GM23338 (cell line): ENCODE results near the gene CPB2. TPM values are rescaled to one million over a fixed set of nuclear protein-coding genes. Genes with fewer than 3 reads are reported as not detected.

ENCODE experiments used
- ATAC-seq: fragments of 200-7000 bp; cut with Tn5 transposase; 3 replicates; pipeline ENCODE4 v1.9.1; 2020
- DNase-seq: peaks from one replicate; pipeline ENCODE4 v3.0.0-alpha.2; 2015; ENCODE audit warnings: low spot score
- H2AFZ ChIP-seq: fragments of 200-600 bp; sonication (generic); 2 replicates; pipeline ENCODE4 v1.8.0; 2016; ENCODE audit warnings: antibody characterized with exemption, mild to moderate bottlenecking, moderate library complexity
- H3F3A ChIP-seq: fragments of 200-600 bp; sonication (generic); replicated peaks from 2 replicates; pipeline ENCODE4 v1.8.0; 2017; ENCODE audit warnings: antibody characterized with exemption, mixed run types, low read depth
- H3K27ac ChIP-seq: fragments of 200-600 bp; sonication (generic); 2 replicates; pipeline ENCODE4 v1.6.1; 2016; ENCODE audit warnings: low read depth
- H3K27me3 ChIP-seq: fragments of 200-600 bp; sonication (generic); 2 replicates; pipeline ENCODE4 v1.8.0; 2016; ENCODE audit warnings: mild to moderate bottlenecking, mixed run types, moderate library complexity; ENCODE audit not compliant: insufficient read depth
- H3K36me3 ChIP-seq: fragments of 200-600 bp; sonication (generic); 2 replicates; pipeline ENCODE4 v1.8.0; 2016; ENCODE audit warnings: mild to moderate bottlenecking; ENCODE audit not compliant: insufficient read depth
- H3K4me1 ChIP-seq: fragments of 200-600 bp; sonication (generic); 2 replicates; pipeline ENCODE4 v1.8.0; 2016; ENCODE audit warnings: mild to moderate bottlenecking, moderate library complexity; ENCODE audit not compliant: insufficient read depth
- H3K4me2 ChIP-seq: fragments of 200-600 bp; sonication (generic); 2 replicates; pipeline ENCODE4 v1.7.1; 2017; ENCODE audit warnings: mixed run types
- H3K4me3 ChIP-seq: fragments of 200-600 bp; sonication (generic); 2 replicates; pipeline ENCODE4 v1.6.1; 2016; ENCODE audit warnings: mixed run types
- H3K79me2 ChIP-seq: fragments of 200-600 bp; sonication (generic); replicated peaks from 2 replicates; pipeline ENCODE4 v1.8.0; 2017; ENCODE audit warnings: mild to moderate bottlenecking; ENCODE audit not compliant: insufficient read depth
- H3K9me2 ChIP-seq: fragments of 200-600 bp; sonication (generic); 2 replicates; pipeline ENCODE4 v1.8.0; 2017; ENCODE audit not compliant: insufficient read depth
- H4K20me1 ChIP-seq: fragments of 200-600 bp; sonication (generic); replicated peaks from 2 replicates; pipeline ENCODE4 v1.8.0; 2017; ENCODE audit warnings: mild to moderate bottlenecking; ENCODE audit not compliant: insufficient read depth
- H3K27ac Mint-ChIP-seq: 2 replicates; pipeline ENCODE4 v1.8.0; 2020; ENCODE audit warnings: inconsistent platforms, mild to moderate bottlenecking, moderate library complexity, mixed read lengths
- H3K27me3 Mint-ChIP-seq: 3 replicates; pipeline ENCODE4 v1.8.0; 2022; ENCODE audit warnings: low read depth, mild to moderate bottlenecking, moderate library complexity, mixed read lengths, inconsistent platforms; ENCODE audit not compliant: insufficient read depth, poor library complexity
- H3K36me3 Mint-ChIP-seq: 3 replicates; pipeline ENCODE4 v1.8.0; 2021; ENCODE audit warnings: low read depth, mild to moderate bottlenecking, inconsistent platforms, moderate library complexity, mixed read lengths
- H3K4me1 Mint-ChIP-seq: 3 replicates; pipeline ENCODE4 v1.8.0; 2020; ENCODE audit warnings: mild to moderate bottlenecking, inconsistent platforms, mixed read lengths
- H3K4me3 Mint-ChIP-seq: 3 replicates; pipeline ENCODE4 v1.8.0; 2021; ENCODE audit warnings: moderate library complexity, mild to moderate bottlenecking, inconsistent platforms, mixed read lengths
- H3K9me3 Mint-ChIP-seq: 3 replicates; pipeline ENCODE4 v1.8.0; 2020; ENCODE audit warnings: moderate library complexity, mild to moderate bottlenecking, inconsistent platforms, mixed read lengths
- CREB1 ChIP-seq: fragments of 250-450 bp; sonication (Bioruptor Pico); IDR thresholded peaks from 2 replicates; pipeline ENCODE4 v1.5.0; 2020; ENCODE audit warnings: low read depth, mild to moderate bottlenecking, moderate library complexity
- EZH2 ChIP-seq: fragments of 200-600 bp; sonication (generic); IDR thresholded peaks from one replicate; pipeline ENCODE4 v1.8.0; 2017; ENCODE audit warnings: antibody characterized with exemption, mild to moderate bottlenecking, low read depth; ENCODE audit not compliant: unreplicated experiment
- EZH2phosphoT487 ChIP-seq: fragments of 200-600 bp; sonication (generic); IDR thresholded peaks from one replicate; pipeline ENCODE4 v1.8.1; 2018; ENCODE audit warnings: antibody characterized with exemption; ENCODE audit not compliant: unreplicated experiment
- NANOG ChIP-seq: IDR thresholded peaks from 2 replicates; pipeline ENCODE4 v1.6.1; 2016; ENCODE audit warnings: antibody characterized with exemption, borderline replicate concordance
- POLR2AphosphoS5 ChIP-seq: IDR thresholded peaks from 2 replicates; pipeline ENCODE4 v1.6.1; 2016; ENCODE audit warnings: antibody characterized with exemption, low read depth
- STAT1 ChIP-seq: IDR thresholded peaks from one replicate; pipeline ENCODE4 v1.6.1; 2016; ENCODE audit warnings: antibody characterized with exemption; ENCODE audit not compliant: unreplicated experiment
- ZNF114 ChIP-seq: fragments of 250-450 bp; sonication (Bioruptor Pico); IDR thresholded peaks from 2 replicates; pipeline ENCODE4 v1.5.0; 2020; ENCODE audit warnings: mild to moderate bottlenecking, moderate library complexity
- ZNF331 ChIP-seq: fragments of 250-450 bp; sonication (Bioruptor Pico); IDR thresholded peaks from 2 replicates; pipeline ENCODE4 v1.5.0; 2020; ENCODE audit warnings: low read depth, mild to moderate bottlenecking, moderate library complexity
- polyA plus RNA-seq: library from polyadenylated mRNA; unstranded; fragments of >200 nt; fragmentation: Nextera tagmentation; extraction: Ambion mirVana; gene quantifications from 2 replicates; pipeline ENCODE4 v1.2.1, GENCODE V29; 2016
- total RNA-seq: library from RNA; depleted of rRNA; stranded (reverse); fragments of >200 nt; shearing (Covaris generic); gene quantifications from 2 replicates; pipeline ENCODE4 v1.2.3, GENCODE V29; 2014
- TF ChIP-seq, protein P1 (sequence below): IDR thresholded peaks from 2 replicates; pipeline ENCODE4 v1.6.1; 2016; ENCODE audit warnings: antibody characterized with exemption
- TF ChIP-seq, protein P2 (sequence below): IDR thresholded peaks from one replicate; pipeline ENCODE4 v1.6.1; 2018; ENCODE audit warnings: antibody characterized with exemption; ENCODE audit not compliant: unreplicated experiment
- TF ChIP-seq, protein P3 (sequence below), 2 experiments: fragments of 200-600 bp in 1 of 2; sonication (generic) in 1 of 2; conservative IDR thresholded peaks; 2 replicates each; pipeline versions ENCODE4 v1.5.1 to v1.6.1; 2016 to 2017; ENCODE audit warnings: antibody characterized with exemption in 2 of 2, low read depth in 2 of 2, mild to moderate bottlenecking in 2 of 2, moderate library complexity in 1 of 2
- TF ChIP-seq, protein P4 (sequence below): fragments of 250-450 bp; sonication (Bioruptor Pico); IDR thresholded peaks from 2 replicates; pipeline ENCODE4 v1.5.0; 2020; ENCODE audit warnings: mild to moderate bottlenecking, moderate library complexity

CPB2 gene
- total and polyA plus RNA-seq, 2 experiments from 2014 or later, result 0.47 TPM; not detected in 1

DNA sequence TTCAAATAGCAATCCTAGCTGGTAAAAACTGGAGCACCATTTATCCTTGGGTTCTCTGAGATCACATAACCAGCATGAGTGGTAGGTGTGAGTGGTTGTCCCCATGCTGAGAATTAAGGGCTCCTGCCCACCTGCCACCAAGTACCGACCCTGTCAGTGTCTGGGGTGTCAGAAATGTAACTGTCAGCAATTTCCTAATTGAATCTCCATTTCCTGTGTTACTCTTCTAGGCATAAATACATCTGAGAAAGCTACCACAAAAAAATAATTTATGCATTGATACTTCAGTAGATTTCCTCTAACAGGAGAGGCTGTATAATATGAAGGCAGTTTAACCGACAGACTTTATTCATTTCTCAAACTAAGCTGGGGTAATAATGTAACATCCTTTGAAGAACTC, 25.1 kb downstream of the CPB2 start:
- H3K36me3 Mint-ChIP-seq, result peaks cover 1% of the 10 kb centered on the region; the same call in 1 of the 3 replicates
- H3K27ac Mint-ChIP-seq, result no peak overlapping the region
- no peaks in the 10 kb centered on the region for H3K36me3 ChIP-seq
- H3K27ac ChIP-seq, result no peak overlapping the region
- TF ChIP-seq EZH2phosphoT487 (no peak), CREB1 (CRISPR knock-in tag) (no peak), EZH2 (no peak), NANOG (no peak), POLR2AphosphoS5 (no peak), ZNF114 (no peak), ZNF331 (no peak), STAT1 (no peak)
- TF ChIP-seq, protein P1, sequence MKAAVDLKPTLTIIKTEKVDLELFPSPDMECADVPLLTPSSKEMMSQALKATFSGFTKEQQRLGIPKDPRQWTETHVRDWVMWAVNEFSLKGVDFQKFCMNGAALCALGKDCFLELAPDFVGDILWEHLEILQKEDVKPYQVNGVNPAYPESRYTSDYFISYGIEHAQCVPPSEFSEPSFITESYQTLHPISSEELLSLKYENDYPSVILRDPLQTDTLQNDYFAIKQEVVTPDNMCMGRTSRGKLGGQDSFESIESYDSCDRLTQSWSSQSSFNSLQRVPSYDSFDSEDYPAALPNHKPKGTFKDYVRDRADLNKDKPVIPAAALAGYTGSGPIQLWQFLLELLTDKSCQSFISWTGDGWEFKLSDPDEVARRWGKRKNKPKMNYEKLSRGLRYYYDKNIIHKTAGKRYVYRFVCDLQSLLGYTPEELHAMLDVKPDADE, result no peak
- TF ChIP-seq, protein P2, sequence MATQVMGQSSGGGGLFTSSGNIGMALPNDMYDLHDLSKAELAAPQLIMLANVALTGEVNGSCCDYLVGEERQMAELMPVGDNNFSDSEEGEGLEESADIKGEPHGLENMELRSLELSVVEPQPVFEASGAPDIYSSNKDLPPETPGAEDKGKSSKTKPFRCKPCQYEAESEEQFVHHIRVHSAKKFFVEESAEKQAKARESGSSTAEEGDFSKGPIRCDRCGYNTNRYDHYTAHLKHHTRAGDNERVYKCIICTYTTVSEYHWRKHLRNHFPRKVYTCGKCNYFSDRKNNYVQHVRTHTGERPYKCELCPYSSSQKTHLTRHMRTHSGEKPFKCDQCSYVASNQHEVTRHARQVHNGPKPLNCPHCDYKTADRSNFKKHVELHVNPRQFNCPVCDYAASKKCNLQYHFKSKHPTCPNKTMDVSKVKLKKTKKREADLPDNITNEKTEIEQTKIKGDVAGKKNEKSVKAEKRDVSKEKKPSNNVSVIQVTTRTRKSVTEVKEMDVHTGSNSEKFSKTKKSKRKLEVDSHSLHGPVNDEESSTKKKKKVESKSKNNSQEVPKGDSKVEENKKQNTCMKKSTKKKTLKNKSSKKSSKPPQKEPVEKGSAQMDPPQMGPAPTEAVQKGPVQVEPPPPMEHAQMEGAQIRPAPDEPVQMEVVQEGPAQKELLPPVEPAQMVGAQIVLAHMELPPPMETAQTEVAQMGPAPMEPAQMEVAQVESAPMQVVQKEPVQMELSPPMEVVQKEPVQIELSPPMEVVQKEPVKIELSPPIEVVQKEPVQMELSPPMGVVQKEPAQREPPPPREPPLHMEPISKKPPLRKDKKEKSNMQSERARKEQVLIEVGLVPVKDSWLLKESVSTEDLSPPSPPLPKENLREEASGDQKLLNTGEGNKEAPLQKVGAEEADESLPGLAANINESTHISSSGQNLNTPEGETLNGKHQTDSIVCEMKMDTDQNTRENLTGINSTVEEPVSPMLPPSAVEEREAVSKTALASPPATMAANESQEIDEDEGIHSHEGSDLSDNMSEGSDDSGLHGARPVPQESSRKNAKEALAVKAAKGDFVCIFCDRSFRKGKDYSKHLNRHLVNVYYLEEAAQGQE, result no peak
- TF ChIP-seq, protein P3, sequence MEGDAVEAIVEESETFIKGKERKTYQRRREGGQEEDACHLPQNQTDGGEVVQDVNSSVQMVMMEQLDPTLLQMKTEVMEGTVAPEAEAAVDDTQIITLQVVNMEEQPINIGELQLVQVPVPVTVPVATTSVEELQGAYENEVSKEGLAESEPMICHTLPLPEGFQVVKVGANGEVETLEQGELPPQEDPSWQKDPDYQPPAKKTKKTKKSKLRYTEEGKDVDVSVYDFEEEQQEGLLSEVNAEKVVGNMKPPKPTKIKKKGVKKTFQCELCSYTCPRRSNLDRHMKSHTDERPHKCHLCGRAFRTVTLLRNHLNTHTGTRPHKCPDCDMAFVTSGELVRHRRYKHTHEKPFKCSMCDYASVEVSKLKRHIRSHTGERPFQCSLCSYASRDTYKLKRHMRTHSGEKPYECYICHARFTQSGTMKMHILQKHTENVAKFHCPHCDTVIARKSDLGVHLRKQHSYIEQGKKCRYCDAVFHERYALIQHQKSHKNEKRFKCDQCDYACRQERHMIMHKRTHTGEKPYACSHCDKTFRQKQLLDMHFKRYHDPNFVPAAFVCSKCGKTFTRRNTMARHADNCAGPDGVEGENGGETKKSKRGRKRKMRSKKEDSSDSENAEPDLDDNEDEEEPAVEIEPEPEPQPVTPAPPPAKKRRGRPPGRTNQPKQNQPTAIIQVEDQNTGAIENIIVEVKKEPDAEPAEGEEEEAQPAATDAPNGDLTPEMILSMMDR (conservative IDR thresholded peaks at IDR 0.05; ENCODE audit: low read depth in 2 of 2), result no peak
- TF ChIP-seq, protein P4, sequence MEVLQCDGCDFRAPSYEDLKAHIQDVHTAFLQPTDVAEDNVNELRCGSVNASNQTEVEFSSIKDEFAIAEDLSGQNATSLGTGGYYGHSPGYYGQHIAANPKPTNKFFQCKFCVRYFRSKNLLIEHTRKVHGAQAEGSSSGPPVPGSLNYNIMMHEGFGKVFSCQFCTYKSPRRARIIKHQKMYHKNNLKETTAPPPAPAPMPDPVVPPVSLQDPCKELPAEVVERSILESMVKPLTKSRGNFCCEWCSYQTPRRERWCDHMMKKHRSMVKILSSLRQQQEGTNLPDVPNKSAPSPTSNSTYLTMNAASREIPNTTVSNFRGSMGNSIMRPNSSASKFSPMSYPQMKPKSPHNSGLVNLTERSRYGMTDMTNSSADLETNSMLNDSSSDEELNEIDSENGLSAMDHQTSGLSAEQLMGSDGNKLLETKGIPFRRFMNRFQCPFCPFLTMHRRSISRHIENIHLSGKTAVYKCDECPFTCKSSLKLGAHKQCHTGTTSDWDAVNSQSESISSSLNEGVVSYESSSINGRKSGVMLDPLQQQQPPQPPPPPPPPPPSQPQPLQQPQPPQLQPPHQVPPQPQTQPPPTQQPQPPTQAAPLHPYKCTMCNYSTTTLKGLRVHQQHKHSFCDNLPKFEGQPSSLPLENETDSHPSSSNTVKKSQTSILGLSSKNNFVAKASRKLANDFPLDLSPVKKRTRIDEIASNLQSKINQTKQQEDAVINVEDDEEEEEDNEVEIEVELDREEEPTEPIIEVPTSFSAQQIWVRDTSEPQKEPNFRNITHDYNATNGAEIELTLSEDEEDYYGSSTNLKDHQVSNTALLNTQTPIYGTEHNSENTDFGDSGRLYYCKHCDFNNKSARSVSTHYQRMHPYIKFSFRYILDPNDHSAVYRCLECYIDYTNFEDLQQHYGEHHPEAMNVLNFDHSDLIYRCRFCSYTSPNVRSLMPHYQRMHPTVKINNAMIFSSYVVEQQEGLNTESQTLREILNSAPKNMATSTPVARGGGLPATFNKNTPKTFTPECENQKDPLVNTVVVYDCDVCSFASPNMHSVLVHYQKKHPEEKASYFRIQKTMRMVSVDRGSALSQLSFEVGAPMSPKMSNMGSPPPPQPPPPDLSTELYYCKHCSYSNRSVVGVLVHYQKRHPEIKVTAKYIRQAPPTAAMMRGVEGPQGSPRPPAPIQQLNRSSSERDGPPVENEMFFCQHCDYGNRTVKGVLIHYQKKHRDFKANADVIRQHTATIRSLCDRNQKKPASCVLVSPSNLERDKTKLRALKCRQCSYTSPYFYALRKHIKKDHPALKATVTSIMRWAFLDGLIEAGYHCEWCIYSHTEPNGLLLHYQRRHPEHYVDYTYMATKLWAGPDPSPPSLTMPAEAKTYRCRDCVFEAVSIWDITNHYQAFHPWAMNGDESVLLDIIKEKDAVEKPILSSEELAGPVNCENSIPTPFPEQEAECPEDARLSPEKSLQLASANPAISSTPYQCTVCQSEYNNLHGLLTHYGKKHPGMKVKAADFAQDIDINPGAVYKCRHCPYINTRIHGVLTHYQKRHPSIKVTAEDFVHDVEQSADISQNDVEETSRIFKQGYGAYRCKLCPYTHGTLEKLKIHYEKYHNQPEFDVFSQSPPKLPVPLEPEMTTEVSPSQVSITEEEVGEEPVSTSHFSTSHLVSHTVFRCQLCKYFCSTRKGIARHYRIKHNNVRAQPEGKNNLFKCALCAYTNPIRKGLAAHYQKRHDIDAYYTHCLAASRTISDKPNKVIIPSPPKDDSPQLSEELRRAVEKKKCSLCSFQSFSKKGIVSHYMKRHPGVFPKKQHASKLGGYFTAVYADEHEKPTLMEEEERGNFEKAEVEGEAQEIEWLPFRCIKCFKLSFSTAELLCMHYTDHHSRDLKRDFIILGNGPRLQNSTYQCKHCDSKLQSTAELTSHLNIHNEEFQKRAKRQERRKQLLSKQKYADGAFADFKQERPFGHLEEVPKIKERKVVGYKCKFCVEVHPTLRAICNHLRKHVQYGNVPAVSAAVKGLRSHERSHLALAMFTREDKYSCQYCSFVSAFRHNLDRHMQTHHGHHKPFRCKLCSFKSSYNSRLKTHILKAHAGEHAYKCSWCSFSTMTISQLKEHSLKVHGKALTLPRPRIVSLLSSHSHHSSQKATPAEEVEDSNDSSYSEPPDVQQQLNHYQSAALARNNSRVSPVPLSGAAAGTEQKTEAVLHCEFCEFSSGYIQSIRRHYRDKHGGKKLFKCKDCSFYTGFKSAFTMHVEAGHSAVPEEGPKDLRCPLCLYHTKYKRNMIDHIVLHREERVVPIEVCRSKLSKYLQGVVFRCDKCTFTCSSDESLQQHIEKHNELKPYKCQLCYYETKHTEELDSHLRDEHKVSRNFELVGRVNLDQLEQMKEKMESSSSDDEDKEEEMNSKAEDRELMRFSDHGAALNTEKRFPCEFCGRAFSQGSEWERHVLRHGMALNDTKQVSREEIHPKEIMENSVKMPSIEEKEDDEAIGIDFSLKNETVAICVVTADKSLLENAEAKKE, result no peak
- H3K4me3 ChIP-seq, result no peak overlapping the region
- DNase-seq (no peak), ATAC-seq (no peak)
- H4K20me1 ChIP-seq, result no peaks in the 10 kb centered on the region
- no peaks in the 10 kb centered on the region for H3K4me1 Mint-ChIP-seq
- no peaks in the 10 kb centered on the region for H3K27me3 Mint-ChIP-seq
- no peak overlapping the region for H3K4me2 ChIP-seq
- no peak overlapping the region for H3K4me3 Mint-ChIP-seq
- 0 out of 2 replicates have a peak, but pooled peaks cover 3% of the 10 kb centered on the region for H3K9me2 ChIP-seq
- no peaks in the 10 kb centered on the region for H3F3A ChIP-seq
- H3K4me1 ChIP-seq, result no peaks in the 10 kb centered on the region
- no peak overlapping the region for H2AFZ ChIP-seq
- no peaks in the 10 kb centered on the region for H3K79me2 ChIP-seq
- H3K27me3 ChIP-seq, result no peaks in the 10 kb centered on the region
- H3K9me3 Mint-ChIP-seq, result peaks cover 2% of the 10 kb centered on the region; the same call in 1 of the 3 replicates
